Measurements from ENCODE around the gene HOXB2.

Gene HOXB2

DNA sequence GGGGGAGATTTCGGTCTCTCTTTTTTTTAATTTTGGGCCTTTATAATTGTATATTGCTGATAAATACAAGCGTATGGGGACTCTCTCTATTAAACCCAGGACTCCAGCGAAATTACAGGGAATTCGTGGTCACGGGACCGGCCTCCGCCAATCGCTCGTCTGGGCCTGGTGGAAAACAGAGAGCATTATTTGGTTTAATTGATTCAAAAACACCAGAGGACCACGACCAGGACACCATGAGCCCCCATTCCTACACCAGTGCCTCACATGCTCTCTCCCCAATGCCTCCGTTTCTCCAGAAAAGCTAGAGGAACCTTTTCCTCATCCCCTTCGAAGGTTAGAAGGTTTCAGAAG, at the start of gene HOXB2:
TSS of gene HOXB2 (minus strand) at position 88 of the 354 bp plus-strand sequence. CDS start 198 bp downstream, outside the sequence.
- TF ChIP-seq, protein P1, sequence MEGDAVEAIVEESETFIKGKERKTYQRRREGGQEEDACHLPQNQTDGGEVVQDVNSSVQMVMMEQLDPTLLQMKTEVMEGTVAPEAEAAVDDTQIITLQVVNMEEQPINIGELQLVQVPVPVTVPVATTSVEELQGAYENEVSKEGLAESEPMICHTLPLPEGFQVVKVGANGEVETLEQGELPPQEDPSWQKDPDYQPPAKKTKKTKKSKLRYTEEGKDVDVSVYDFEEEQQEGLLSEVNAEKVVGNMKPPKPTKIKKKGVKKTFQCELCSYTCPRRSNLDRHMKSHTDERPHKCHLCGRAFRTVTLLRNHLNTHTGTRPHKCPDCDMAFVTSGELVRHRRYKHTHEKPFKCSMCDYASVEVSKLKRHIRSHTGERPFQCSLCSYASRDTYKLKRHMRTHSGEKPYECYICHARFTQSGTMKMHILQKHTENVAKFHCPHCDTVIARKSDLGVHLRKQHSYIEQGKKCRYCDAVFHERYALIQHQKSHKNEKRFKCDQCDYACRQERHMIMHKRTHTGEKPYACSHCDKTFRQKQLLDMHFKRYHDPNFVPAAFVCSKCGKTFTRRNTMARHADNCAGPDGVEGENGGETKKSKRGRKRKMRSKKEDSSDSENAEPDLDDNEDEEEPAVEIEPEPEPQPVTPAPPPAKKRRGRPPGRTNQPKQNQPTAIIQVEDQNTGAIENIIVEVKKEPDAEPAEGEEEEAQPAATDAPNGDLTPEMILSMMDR (IDR thresholded peaks at IDR 0.05; ENCODE audit: insufficient read depth, missing control alignments), result no peak
- FAIRE-seq (no peak), DNase-seq (ENCODE audit: insufficient read length, low spot score) (no peak)

- FAIRE-seq (no peak), DNase-seq (ENCODE audit: insufficient read length, low spot score) (peak; percentile 64)
- TF ChIP-seq, protein P1 (IDR thresholded peaks at IDR 0.05; ENCODE audit: insufficient read depth, missing control alignments), result peak; percentile 87
Measured at GRCh38 chr17:48593840-48594537, 49.1 kb upstream of the HOXB2 start.

DNA sequence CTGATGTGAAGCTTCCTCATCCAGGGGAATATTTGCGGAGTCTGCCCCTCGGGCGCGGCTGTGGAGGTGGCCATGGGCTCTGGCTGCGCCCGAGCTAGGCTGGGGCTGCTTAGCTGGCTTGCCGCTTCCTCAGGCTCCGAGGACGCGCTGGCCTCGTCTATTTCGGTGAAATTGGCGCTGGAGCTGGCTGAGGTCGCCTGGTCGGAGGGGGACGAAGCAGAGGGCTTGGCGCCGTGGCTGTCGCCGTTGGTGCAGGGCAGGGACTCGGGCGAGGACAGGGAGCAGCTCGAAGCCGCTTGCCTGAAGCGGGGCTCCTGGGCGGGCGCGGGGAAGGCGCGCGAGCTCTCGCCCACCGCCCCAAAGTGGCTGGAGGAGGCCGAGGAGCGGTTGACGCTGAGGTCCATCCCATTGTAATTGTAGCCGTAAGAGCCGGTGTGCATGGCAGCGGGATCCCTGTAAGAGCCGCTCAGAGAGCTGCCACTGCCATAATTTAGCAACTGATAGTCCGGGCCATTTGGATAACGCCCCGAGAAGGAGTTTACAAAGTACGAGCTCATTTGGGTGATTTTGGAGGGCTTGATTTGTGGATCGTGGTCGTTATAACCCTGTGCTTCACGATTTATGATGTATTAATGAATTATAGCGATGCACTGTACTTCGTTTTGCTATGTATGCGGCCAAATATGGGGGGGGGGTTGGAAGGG, 48.4 kb upstream of the HOXB2 start, which contains the start of gene HOXB5:
TSS of gene HOXB5 (minus strand) at position 654 of the 704 bp plus-strand sequence. CDS start at position 557, 97 bp downstream.
- TF ChIP-seq, protein P1 (IDR thresholded peaks at IDR 0.05; ENCODE audit: insufficient read depth, missing control alignments), result no peak
- DNase-seq (ENCODE audit: insufficient read length, low spot score), result no peak
- no peak for FAIRE-seq

DNA sequence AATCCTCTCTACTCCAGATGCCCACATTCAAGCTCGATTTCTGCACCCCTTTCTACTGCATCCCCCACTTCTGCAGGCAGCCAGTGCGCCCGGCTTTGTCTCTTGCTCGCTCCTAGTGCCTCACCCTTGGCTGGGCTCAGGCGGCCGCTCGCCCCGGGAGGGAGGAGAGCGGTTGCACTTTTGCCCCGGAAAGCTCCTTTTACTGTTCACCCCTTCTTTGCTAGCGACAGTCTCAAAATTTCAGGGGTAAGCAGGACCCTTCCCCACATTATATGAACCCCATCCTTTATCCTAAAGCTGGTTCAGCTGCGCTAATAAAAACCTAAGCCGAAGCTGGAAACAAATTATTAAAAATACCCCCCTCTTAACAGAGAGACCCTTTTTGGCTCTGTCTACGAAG, 47.7 kb upstream of the HOXB2 start:
- TF ChIP-seq, protein P1 (IDR thresholded peaks at IDR 0.05; ENCODE audit: insufficient read depth, missing control alignments), result no peak
- DNase-seq (ENCODE audit: insufficient read length, low spot score), result no peak
- FAIRE-seq, result no peak

- DNase-seq (ENCODE audit: insufficient read length, low spot score) (no peak), FAIRE-seq (no peak)
- TF ChIP-seq, protein P1 (IDR thresholded peaks at IDR 0.05; ENCODE audit: insufficient read depth, missing control alignments), result no peak
Measured at GRCh38 chr17:48592057-48592514, 47.2 kb upstream of the HOXB2 start.

- TF ChIP-seq, protein P1 (IDR thresholded peaks at IDR 0.05; ENCODE audit: insufficient read depth, missing control alignments), result no peak
- FAIRE-seq (no peak), DNase-seq (ENCODE audit: insufficient read length, low spot score) (no peak)
Measured at GRCh38 chr17:48591255-48592056, 46.5 kb upstream of the HOXB2 start.
